ENCODE measurements around the gene NATD1.
"Not testable (repeated sequence)": the region's sequence is repeated elsewhere in the genome, so short reads cannot be mapped to it uniquely, and the experiment has no call there.

NATD1 gene

DNA sequence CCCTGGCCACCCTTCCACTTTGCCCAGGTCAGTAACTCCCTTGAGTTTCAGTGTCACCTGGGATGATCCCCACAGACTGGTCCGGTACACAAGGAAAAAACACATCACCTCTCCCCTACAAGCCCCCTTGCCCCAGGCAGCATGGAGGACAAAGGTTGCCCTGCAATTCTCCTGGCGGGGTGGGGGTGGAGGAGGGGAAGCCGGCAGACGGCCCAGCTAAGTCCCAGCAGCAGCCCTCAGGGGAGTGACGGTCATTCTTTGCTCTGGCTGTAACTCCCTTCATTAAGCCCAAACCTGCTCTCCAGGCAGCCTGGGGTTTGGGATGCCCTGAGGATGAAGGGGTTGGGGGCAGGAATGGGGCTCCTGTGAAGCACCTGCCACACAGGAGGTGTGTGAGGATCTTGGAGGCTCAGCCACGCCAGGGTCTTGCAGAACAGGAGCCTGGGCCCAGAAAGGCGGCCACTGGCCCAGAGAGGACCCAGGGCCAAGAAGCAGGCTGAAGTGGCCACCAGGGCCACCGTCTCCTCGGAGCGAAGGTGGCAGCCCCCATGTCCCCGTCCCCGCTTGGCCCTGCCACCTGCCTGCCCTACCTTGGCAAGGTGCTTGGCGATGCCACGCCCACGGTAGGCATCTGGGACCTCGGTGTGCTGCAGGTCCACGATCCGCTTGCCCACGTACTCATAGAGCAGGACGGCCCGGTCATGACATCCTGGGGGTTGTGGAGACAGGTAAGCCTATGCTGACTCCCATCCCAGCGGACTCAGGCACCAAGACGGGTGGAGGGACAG lies 9.5 kb downstream of the NATD1 start:
- no peak for DNase-seq

DNA sequence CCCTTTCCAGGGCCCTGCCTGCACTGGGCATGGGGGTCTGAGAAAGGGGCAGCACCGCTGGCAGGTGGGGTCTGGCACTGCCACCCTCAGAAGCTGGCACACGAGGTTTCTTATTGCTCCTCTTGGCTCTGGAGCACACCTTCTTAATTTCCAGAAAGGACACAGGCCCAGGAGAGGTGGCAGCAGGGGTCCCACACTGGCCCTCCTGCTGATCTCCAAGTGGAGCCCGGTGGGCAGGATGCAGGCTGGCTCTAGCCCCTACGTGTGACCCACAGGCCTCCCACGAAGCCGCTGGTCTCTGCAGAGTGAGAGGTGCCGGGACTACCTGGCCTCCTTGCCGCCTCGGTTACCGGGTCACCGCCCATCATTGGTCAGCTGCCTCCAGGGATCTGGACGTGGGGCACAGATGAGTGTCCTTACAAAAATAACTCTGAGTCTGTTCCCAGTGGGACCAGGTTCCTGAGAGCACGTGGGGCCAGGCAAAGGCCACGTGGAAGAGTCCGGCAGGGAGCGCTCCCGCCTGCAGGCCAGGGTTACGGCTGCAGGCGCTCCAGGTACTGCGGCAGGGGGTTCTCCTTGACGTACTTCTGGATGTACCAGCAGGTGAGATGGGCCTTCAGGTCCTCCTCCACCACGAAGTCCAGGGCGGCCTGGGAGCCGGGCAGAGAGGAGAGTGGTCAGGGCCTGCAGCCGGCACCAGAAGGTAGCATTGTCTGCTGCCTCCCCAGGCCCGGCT lies 10.3 kb downstream of the NATD1 start:
- DNase-seq: no peak

DNA sequence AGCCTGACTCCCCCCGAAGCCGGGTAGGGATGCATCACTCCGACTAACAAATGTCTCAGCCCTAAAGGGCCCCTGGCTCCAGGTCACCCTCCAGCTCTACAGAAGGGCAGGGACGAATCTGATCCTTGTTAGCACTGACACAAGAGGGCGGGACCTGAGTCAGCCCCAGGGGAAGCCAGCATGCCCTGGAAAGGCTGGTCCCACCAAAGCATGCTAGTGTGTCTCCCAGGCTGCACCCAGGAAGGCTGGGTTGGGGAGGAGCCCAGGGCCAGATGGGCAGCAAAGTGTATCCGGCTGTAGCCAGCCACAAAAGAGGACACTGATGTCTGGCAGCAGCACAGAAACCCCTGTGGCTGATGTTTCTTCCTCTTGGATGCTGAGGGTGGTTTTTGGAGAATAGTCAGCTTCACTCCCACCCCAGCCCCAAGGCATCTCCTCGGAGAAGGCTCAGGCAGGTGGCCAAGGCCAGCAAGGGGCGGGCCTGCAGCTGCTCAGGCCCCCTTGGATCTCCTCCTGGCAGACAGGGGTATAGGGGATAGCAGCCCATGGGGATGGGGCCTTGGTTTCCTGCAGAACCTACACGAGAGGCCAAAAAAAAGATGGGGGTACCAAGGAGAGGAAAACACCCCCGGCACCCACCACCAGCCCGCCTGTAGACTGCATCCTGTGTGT lies 11.0 kb downstream of the NATD1 start:
- DNase-seq: no peak

DNA sequence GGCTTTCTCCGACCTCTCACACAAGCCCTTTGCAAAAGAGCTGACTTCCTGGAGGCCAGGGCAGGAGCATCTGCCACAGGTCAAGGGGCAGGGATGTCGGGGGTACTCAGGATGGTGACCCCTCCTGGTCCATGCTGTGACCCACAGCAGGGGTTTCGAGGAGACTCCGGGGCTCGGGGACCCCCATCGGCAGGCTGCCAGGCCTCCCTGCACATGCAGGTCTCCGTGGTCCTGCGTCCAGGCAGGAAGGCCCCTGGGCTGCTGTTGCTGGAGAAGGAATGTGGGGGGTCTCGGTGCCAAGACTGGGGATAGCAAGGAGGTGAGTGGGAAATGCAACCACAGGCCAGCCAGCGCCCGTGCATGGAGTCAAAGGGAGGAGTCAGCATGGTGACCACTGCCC lies 11.6 kb downstream of the NATD1 start:
- no peak for DNase-seq

DNA sequence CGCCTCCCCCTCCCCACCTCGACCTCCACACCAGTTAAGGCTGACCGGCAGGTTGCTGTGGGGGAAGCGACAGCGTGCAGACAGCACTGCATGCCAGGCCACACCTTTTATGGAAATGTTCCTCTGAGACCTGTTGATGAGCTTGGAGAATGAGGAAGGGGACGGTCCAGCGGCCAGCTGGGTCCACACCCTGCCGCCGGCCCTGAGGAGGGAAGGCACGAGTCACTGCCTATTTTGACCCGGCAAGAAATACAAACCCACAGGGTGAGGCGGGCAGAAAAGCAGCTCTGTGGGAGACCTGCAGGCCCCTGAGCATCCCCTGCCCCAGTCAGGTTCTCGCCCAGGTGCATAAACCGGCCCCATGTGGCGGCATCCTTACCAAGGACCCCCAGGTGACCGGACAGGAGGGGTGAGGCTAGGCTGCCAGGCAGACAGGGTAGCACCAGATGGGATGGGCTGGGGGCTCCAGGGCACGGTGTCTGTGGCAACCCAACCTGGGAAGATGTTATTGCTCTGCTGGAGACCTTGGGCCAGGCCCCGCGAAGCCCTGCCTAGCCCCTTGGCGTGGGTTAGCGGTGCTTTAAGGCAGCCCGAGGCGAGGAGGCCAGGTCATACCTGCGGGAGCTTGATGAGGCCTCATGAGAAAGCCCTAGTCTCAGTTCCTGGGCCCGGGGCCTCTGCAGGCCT lies 12.7 kb downstream of the NATD1 start:
- DNase-seq: no peak

DNA sequence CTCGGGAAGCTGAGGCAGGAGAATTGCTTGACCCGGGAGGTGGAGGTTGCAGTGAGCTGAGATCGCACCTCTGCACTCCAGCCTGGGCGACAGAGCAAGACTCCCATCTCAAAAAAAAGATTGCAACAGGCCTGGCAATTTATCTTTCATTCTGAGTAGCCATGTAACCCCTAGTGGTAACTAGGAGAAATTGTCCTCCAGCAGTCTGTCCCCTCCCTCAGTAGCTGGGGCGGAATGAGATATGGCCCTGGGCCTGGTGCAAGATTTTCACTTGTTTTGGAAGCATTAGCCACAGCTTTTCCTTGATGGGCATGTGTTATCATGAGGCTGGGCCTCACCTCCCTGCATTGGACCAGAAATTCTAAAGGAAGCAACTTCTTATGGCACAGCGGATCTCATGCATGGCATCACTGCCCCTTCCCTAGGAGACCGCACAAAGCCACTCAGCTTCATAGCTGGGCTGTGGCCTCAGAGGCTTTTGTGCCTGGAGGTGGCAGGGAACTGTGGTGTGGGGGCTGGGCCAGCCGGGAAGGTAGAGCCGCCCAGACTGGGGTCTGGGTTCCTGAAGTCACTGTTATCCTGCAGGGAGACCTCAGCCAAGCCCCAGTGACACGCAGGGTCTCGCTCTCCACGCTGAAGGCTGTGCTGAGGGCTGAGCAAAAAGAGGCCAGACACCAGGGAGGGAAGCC lies 13.4 kb downstream of the NATD1 start:
- DNase-seq: no peak

DNA sequence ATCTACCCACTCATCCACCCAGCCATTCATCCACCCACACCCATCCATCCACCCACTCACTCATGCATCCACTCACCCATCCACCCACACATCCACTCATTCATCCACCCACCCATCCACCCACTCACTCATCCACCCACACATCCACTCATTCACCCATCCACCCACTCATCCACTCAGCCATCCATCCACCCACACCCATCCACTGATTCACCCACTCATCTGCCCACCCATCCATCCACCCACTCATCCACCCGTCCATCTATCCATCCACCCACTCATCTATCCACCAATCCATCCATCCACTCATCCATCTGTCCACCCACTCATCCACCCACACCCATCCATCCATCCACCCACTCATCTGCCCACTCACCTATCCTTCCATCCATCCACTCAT lies 17.3 kb downstream of the NATD1 start:
- DNase-seq: no peak

DNA sequence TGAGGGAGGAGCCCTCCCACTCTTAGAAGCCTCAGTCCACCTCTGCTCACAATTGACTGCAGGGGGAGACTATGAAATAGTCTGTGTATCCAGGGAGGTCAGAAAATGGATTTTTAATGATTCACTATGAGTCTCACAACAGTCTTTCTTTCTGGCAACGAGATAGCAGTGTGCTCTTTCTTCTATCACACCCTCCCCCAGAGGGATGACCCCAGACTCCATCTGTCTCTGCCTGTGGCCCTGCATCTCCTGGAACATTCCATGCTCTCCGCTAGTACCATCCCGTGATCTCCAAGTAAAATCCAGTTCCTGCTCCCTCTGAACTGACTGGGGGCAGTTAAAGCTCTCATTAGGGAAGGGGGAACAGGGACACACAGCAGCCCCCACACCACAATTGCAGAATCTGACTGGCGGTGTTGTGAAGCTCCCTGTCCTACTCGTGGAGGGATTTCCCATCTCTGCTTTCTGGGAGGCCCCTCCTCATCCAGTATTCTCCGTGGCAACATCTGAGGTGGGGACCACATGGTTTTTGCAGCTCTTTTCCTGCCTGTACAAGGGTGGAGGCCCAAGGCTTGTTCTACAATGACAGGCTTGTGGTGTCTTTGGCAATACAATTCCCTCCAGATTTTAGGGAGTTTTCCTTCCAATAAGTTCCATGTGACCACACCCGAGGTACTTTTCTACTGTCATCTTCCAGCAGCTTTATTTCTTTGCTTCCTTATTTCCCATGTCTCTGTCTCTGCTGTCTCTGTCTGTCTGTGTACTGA lies 19.4 kb downstream of the NATD1 start:
- no peak for DNase-seq

DNA sequence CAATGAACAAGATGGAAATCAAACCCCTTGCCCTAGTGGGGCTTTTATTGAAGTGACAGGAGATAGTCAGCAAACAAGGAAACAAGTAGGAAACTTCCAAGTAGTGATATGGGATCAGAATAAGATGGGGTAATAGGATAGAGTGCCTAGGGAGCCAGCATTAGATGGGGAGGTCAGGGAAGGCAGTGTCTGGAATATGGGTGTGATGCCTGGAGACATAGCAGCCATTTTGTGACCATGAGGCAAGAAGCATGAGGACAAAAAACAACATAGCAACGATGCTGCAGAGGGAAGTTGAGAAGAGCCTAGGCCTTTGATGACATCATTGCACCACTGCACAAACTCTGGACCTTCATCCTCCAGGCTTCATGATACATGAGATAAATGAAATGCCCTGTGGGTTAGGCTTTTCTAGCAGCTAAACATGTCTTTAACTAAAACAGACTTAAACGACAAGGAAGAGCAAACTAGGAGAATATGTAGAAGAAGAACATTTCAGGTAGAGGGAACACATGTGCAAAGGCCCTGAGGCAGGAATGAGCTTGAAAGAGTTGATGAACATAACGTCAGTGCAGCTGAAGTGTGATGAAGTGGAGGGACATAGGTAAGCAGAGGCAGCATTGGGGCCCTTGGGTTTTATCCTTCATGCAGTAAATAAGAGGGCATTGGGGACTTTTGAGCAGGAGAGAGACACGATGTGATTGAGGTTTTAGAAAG lies 21.0 kb downstream of the NATD1 start:
- DNase-seq: no peak

DNA sequence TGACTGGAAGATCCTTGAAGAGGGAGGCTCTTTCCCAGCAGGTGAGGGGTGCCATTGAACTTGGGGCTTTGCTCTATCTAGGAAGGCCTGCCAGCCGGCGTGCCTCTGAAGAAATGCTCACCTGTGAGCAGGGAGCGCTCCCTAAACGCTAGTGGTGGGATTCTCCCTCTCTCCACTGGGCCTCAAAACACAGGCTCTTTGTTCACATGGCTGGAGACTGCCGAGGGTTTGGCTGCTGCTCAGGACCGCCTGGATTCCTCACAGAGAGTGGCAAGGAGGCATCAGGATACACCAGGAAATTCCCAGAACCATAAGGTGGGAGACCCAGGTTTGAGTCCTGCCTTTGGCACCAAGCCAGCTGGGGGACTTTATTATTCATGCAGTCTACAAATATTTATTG lies 21.7 kb downstream of the NATD1 start:
- DNase-seq: no peak

DNA sequence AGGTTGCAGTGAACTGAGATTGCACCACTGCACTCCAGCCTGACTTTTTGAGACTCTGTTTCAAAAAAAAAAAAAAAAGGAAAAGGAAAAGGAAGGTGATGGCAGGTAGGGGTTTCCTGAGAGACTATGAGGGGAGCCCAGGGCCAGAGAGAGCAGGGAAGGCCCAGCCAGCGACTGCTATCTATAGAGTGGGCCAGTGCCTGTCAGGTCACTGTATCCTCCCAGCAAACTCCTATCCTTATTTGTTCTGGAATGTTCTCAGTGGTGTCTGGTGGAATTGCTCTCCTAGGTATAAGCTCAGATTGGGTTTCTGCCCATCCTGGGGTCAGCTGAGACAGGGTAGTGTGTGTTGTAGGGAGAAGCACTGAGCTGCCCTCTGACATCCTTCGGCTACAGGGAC lies 24.4 kb downstream of the NATD1 start:
- no peak for DNase-seq

DNA sequence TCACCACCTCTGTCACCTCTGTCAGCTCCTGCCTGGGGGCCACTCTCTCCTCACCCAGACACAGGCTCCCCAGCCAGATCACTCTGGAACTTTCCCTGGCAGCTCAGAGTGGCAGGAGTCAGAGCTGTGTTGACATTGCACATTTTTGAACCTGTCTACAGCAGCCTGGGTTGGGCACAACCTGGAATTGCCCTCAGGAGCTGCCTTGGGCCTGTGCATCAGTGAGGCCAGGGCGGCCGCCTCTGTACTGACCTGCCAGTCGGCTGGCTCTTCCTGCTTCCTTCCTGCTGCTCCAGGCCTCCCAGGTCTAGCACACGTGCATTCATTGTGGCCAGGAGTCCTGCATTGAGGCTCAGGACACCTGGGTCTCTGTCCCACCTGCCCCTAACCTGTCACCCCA lies 25.1 kb downstream of the NATD1 start:
- DNase-seq: no peak

DNA sequence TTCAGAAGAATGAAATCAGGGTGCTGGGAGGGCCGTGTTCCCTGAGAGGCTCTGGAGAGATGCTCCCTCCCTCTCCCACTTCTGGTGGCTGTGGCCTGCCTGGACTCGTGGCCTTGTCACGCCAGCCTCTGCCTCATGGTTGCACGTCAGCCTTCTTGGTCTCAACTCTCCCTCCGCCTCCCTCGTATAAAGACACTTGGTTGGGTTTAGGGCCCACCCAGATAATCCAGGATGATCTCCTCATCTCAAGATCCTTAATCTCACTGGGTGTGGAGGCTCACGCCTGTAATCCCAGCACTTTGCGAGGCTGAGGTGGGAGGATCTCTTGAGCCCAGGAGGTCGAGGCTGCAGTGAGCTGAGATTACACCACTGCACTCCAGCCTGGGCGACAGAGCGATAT lies 25.9 kb downstream of the NATD1 start:
- DNase-seq: not testable (repeated sequence)

DNA sequence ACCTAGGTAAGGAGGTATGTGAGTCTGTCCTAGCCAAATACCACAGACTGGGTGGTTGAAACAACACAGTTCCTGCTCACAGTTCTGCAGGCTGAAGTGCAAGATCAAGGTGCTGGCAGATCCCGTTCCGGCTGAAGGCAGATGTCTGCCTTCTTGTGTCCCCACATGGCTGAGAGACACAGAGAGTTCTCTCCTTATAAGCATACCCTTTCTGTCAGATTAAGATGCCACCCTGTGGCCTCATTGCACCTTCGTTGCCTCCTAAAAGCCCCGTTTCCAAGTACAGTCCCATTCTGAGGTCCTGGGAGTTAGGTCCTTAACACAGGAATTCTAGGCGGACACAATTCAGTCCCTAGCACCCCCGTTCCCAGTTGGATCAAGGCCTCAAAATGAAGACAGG lies 30.1 kb downstream of the NATD1 start:
- no peak for DNase-seq

DNA sequence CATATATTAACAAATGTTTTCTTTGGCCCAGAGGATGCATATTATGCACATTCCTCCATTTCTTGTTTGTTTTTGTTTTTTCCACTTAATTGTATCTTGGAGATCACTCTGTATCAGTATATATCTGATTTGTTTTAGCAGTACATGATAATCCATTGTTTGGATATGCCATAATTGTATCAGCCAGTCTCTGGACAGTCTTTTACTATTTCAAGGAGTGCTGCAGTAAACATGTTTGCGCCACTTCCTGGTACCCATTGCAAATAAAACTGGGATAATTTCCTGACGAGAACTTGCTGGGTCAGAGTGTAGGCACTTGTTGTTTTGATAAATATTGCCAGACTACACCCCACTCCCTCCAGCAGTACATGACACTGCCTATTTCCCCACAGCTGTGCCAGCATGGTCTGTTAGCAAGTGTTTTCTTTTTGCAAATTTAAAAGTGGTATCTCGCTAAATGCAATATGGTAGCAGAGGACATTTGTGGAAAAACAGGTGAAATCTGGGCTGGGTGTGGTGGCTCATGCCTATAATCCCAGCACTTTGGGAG lies 34.3 kb downstream of the NATD1 start:
- DNase-seq: no peak

DNA sequence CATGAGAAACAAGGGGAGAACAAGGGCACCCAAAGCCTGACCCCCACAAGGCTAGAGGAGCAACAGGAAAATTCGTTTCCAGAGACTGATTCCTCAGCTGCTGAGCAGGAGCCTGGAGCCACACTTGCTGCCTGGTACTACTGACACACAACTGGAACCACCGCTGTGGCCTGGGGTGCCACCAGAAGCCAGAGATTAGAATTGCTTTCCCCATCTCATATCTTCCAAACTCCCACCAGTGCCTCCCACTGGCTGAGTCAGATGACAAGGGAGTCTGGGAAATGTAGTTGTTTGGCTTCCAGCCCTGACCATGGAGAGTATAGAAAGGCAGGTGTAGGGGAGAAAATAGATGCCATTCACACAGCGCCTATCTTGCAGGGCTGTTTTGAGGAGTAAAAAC lies 35.1 kb downstream of the NATD1 start:
- no peak for DNase-seq

DNA sequence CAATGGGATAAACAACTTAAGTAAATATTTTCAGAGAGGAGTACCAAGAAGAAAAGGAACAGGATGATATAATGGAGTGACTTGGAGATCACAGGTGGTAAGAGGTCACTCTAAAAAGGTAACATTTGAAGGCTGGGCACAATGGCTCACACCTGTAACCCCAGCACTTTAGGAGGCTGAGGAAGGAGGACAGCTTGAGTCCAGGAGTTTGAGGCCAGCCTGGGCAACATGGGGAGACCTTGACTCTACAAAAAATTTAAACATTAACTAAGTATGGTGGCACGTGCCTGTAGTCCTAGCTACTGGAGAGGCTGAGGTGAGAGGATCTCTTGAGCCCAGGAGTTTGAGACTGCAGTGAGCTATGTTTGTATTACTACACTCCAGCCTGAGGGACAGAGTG lies 35.9 kb downstream of the NATD1 start:
- no peak for DNase-seq

DNA sequence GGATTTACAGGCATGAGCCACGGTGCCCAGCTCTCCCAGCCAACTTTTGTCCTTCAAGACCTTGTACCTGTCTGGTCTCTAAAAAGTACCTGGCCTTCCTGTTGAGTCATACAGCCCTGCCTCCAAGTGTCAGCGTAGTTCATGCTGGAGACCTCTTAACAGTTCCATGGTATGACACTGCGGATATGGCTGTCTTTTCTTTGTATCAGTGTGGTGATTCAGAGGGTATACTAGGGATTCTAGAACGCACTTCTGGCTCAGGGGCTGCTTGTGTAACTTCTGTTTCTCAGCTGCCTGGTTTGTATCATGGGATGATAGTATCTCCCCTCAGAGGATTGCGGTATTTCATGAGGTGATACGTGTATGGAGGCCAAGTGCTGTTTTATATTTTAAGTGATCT lies 37.3 kb downstream of the NATD1 start:
- DNase-seq: no peak

DNA sequence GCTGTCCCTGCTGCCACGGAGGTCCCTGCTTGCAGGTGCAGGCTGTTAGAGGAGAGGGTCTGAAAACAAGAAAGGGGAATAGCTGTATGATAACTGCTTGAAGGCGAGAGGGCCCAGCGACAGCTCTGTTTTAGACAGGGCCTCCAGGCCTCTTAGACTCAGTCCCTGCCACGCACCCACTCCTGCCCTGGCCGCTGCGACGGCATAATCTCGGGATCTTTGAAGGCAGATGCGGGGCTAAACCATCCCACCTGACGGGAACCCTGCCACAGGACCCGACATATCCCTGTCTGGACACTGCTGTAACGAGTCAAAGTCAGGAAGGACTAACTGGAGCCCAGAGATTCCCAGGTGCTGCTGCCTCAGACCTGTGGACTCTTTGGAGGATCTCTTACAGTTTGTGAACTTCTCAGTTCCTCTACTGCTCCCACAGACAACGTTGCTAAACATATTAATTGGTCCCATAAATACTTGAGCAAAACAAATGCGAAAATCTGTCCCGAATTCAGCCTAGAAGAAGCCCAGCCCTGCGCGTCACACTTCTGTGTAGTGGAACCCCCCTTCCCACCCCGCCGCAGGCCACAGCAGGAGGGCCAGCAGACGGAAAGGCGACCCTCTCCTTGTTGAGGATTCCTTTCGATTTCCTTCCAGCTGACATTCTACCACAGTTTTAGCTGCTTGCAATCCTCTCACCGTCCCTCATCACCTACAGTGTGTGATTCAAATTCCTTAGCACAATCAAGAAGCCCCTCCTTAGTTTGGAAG lies 38.3 kb downstream of the NATD1 start:
- DNase-seq: no peak
